Measurements from ENCODE around the gene OMP. TPM values are rescaled to one million over a fixed set of nuclear protein-coding genes. Genes with fewer than 3 reads are reported as not detected.

OMP gene
- total and polyA plus RNA-seq, 2 experiments from 2014 or later: not detected

- no peaks in the 10 kb centered on the region for H3K9me2 ChIP-seq (replicated peaks; ENCODE audit: insufficient read depth)
- H3K9me3 ChIP-seq (ENCODE audit: low read depth): no peaks in the 10 kb centered on the region
- H3K4me2 ChIP-seq: no peak overlapping the region
- H3K27me3 ChIP-seq: no peaks in the 10 kb centered on the region
- H2AFZ ChIP-seq: no peak overlapping the region
- 91% methylated on average over 8 of the region's 8 CpGs for WGBS (ENCODE audit: low lambda C conversion rate, missing lambda C conversion rate)
- H4K20me1 ChIP-seq (ENCODE audit: insufficient read depth, poor library complexity, severe bottlenecking): no peaks in the 10 kb centered on the region
- H3K4me3 ChIP-seq: no peak overlapping the region
- no peak overlapping the region for H3K27ac ChIP-seq
- TF ChIP-seq CTCF (IDR thresholded peaks at IDR 0.05; ENCODE audit: poor library complexity) (no peak), EZH2 (IDR thresholded peaks at IDR 0.05; ENCODE audit: borderline replicate concordance) (no peak), EZH2phosphoT487 (IDR thresholded peaks at IDR 0.05; ENCODE audit: low read depth, severe bottlenecking, unreplicated experiment) (no peak)
- H3K4me1 ChIP-seq (ENCODE audit: insufficient read depth): peaks cover 4% of the 10 kb centered on the region
- H3K36me3 ChIP-seq (replicated peaks; ENCODE audit: insufficient read depth, low read depth): no peaks in the 10 kb centered on the region
- H3K79me2 ChIP-seq: no peaks in the 10 kb centered on the region
- no peak for DNase-seq (ENCODE audit: low spot score)
Measured at GRCh38 chr11:77121876-77122575, 19.4 kb downstream of the OMP start.

GRCh38 chr11:77122576-77123212 lies 20.1 kb downstream of the OMP start:
- DNase-seq (ENCODE audit: low spot score): no peak
- H3K27me3 ChIP-seq: no peaks in the 10 kb centered on the region
- H3K27ac ChIP-seq: no peak overlapping the region
- no peaks in the 10 kb centered on the region for H3K9me2 ChIP-seq (replicated peaks; ENCODE audit: insufficient read depth)
- H3K79me2 ChIP-seq: no peaks in the 10 kb centered on the region
- H2AFZ ChIP-seq: no peak overlapping the region
- peaks cover 4% of the 10 kb centered on the region for H3K4me1 ChIP-seq (ENCODE audit: insufficient read depth)
- no peaks in the 10 kb centered on the region for H4K20me1 ChIP-seq (ENCODE audit: insufficient read depth, poor library complexity, severe bottlenecking)
- H3K9me3 ChIP-seq (ENCODE audit: low read depth): no peaks in the 10 kb centered on the region
- 94% methylated on average over 7 of the region's 7 CpGs for WGBS (ENCODE audit: low lambda C conversion rate, missing lambda C conversion rate)
- H3K4me3 ChIP-seq: no peak overlapping the region
- no peak overlapping the region for H3K4me2 ChIP-seq
- no peaks in the 10 kb centered on the region for H3K36me3 ChIP-seq (replicated peaks; ENCODE audit: insufficient read depth, low read depth)
- TF ChIP-seq EZH2 (IDR thresholded peaks at IDR 0.05; ENCODE audit: borderline replicate concordance): no peak
- TF ChIP-seq EZH2phosphoT487 (IDR thresholded peaks at IDR 0.05; ENCODE audit: low read depth, severe bottlenecking, unreplicated experiment): no peak
- no peak for TF ChIP-seq CTCF (IDR thresholded peaks at IDR 0.05; ENCODE audit: poor library complexity)

GRCh38 chr11:77123591-77123990 lies 21.0 kb downstream of the OMP start:
- Histone ChIP-seq H2AFZ (no peak overlapping the region), H3K9me2 (replicated peaks; ENCODE audit: insufficient read depth) (no peaks in the 10 kb centered on the region), H3K9me3 (ENCODE audit: low read depth) (no peaks in the 10 kb centered on the region), H3K27ac (no peak overlapping the region), H3K4me3 (no peak overlapping the region), H3K79me2 (no peaks in the 10 kb centered on the region), H4K20me1 (ENCODE audit: insufficient read depth, poor library complexity, severe bottlenecking) (no peaks in the 10 kb centered on the region), H3K4me1 (ENCODE audit: insufficient read depth) (peaks cover 9% of the 10 kb centered on the region), H3K27me3 (no peaks in the 10 kb centered on the region), H3K36me3 (replicated peaks; ENCODE audit: insufficient read depth, low read depth) (no peaks in the 10 kb centered on the region), H3K4me2 (no peak overlapping the region)
- no peak for DNase-seq (ENCODE audit: low spot score)
- 95% methylated on average over 8 of the region's 8 CpGs for WGBS (ENCODE audit: low lambda C conversion rate, missing lambda C conversion rate)
- TF ChIP-seq EZH2phosphoT487 (IDR thresholded peaks at IDR 0.05; ENCODE audit: low read depth, severe bottlenecking, unreplicated experiment) (no peak), CTCF (IDR thresholded peaks at IDR 0.05; ENCODE audit: poor library complexity) (no peak), EZH2 (IDR thresholded peaks at IDR 0.05; ENCODE audit: borderline replicate concordance) (no peak)
